WI38 (cell line): ENCODE measurements around the gene STPG3.
A peak's percentile ranks its signal among the peaks of the same experiment; 100 is the strongest.

Experiments used
- H3K4me3 ChIP-seq: 2 replicates; pipeline ENCODE4 v1.5.1; 2011; ENCODE audit warnings: low read depth, mild to moderate bottlenecking, control low read depth, low read length
- TF ChIP-seq, protein P1 (sequence below): IDR thresholded peaks from 2 replicates; pipeline ENCODE4 v1.5.1; 2012; ENCODE audit warnings: low read depth, mild to moderate bottlenecking, control low read depth, low read length

Gene STPG3

DNA sequence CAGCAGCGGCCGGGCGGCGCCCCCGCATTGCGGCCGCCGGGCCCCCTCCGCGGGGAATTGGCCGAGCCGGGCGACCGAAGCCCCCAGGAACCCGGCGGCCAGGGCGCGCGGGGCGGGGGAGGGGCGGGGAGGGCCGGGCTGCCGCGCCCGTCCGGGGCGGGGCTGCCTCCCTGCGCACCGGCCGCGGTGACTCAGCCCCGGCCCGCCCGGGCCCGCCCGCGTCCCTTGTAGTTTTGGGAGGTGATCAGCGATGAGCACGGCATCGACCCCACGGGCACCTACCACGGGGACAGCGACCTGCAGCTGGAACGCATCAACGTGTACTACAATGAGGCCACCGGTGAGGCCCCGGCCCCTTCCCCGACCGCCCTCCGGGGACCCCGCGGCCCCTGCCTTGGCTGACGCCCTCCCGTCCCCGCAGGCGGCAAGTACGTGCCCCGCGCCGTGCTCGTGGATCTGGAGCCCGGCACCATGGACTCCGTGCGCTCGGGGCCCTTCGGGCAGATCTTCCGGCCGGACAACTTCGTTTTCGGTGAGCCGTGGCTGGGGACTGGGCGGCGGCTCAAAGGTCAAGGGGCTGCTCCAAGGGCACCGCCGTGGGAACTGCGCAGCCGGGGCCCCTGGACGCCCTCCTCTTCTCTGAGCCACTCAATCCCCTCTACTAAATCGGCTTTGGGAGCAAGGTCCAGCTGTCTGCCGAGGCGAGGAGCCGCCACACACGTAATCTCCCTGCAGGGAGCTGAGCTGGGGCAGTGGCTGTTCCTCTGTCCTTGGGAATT is 9.4 kb upstream of the STPG3 start:
- TF ChIP-seq, protein P1, sequence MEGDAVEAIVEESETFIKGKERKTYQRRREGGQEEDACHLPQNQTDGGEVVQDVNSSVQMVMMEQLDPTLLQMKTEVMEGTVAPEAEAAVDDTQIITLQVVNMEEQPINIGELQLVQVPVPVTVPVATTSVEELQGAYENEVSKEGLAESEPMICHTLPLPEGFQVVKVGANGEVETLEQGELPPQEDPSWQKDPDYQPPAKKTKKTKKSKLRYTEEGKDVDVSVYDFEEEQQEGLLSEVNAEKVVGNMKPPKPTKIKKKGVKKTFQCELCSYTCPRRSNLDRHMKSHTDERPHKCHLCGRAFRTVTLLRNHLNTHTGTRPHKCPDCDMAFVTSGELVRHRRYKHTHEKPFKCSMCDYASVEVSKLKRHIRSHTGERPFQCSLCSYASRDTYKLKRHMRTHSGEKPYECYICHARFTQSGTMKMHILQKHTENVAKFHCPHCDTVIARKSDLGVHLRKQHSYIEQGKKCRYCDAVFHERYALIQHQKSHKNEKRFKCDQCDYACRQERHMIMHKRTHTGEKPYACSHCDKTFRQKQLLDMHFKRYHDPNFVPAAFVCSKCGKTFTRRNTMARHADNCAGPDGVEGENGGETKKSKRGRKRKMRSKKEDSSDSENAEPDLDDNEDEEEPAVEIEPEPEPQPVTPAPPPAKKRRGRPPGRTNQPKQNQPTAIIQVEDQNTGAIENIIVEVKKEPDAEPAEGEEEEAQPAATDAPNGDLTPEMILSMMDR: no peak
- peak overlapping the region; percentile 90 for H3K4me3 ChIP-seq

DNA sequence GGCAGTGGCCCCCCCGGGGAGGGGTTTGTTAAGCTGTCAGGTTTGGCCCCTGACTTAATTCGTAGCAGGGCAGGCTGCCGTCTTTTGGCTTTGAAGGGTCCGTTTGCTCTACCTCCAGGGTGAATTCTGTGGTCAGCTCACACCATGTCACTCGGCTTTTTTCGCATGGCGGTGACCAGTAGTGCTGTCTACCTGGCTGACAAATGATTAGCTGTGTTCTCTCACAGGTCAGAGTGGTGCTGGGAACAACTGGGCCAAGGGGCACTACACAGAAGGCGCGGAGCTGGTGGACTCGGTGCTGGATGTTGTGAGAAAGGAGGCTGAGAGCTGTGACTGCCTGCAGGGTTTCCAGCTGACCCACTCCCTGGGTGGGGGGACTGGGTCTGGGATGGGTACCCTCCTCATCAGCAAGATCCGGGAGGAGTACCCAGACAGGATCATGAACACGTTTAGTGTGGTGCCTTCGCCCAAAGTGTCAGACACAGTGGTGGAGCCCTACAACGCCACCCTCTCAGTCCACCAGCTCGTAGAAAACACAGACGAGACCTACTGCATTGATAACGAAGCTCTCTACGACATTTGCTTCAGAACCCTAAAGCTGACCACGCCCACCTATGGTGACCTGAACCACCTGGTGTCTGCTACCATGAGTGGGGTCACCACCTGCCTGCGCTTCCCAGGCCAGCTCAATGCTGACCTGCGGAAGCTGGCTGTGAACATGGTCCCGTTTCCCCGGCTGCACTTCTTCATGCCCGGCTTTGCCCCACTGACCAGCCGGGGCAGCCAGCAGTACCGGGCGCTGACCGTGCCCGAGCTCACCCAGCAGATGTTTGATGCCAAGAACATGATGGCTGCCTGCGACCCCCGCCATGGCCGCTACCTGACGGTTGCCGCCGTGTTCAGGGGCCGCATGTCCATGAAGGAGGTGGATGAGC is 8.6 kb upstream of the STPG3 start:
- TF ChIP-seq, protein P1: no peak
- H3K4me3 ChIP-seq: peak overlapping the region; percentile 90

DNA sequence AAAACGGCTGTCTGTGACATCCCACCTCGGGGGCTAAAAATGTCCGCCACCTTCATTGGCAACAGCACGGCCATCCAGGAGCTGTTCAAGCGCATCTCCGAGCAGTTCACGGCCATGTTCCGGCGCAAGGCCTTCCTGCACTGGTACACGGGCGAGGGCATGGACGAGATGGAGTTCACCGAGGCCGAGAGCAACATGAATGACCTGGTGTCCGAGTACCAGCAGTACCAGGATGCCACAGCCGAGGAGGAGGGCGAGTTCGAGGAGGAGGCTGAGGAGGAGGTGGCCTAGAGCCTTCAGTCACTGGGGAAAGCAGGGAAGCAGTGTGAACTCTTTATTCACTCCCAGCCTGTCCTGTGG is 7.8 kb upstream of the STPG3 start:
- peak overlapping the region; percentile 90; the same call in 1 of the 2 replicates for H3K4me3 ChIP-seq

DNA sequence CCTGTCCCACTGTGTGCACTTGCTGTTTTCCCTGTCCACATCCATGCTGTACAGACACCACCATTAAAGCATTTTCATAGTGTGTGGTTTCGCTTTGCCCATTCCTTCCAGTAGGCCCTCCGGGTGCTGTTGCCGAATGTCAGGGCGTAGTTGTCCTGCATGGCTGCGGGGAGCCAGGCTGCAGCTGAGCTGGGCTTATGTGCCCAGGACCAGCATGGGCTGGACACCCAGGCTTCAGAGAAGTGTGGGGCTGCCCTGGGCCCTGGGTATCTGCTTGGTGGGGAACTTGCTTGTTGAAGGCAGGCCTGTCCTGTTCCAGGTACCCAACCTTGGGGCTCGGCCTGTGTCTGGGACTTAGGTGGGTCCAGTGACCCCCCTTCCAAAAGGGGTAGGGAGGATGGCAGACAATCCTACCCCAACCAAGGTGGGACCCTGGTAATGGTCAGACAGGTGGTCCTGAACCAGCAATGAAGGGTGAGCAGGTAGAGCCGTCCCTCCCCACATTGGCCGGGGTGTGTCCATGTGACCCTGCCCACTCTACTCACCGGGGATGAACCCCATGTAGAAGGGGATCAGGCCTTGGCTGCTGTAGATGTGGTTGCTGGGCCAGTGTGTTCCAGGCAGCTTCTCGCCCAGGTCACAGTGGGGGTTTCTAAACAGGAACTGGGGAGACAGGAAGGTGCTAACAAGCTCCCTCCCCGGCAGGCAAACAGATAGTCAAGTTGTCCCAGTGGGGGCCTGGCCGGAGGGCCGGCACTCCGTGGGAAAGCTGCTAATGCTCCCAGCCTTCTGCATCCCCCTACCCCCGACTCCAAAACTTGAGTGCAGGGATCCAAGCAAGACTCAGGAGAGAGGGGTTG is 7.2 kb upstream of the STPG3 start:
- no peak overlapping the region for H3K4me3 ChIP-seq
- TF ChIP-seq, protein P1: no peak

DNA sequence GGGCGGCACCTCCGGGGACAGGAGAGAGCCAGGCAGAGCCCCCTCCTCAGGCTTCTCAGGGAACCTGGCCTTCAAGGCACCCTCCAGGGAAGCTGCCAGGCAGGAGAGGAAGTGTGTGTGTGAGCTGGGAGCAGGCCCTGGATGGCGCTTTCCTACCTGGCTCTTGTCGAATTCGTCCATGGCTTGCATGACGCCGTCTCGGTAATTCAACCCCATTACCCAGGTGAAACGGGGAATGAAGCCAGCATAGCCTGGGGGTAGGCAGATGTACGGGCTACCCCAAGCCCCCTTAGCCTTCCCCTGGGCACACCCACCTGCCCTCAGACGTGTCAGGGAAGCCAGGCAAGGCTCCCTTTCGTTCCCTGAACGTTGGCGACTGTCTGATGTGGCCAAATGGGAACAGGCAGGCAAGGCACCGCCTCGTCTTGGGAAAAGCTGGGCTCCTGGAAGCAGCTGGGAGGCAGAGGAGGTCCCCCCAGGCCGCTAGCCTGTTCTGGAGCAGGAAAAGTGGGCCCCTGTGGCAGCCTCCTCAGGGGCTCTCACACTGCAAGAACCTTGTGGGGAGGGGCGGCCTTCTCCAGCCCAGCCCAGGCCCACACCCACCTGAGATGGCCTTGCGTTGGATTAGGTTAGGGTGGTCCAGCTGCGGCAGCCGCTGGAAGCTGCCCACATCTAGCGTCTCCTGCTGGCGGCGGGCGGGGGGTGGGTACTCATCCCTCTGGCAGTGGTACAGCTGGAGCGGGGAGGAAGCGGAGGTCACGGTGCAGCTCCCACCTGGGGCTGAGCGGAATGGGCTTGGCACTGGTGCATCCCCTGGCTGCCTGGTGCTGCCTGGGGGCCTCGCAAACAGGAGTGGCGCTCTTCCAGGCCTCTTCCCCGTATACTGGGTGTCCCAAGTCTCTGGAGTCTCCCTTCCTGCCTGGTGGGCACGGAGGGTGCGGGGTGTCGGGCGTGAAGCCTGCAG is 6.3 kb upstream of the STPG3 start:
- TF ChIP-seq, protein P1: no peak
- no peak overlapping the region for H3K4me3 ChIP-seq

DNA sequence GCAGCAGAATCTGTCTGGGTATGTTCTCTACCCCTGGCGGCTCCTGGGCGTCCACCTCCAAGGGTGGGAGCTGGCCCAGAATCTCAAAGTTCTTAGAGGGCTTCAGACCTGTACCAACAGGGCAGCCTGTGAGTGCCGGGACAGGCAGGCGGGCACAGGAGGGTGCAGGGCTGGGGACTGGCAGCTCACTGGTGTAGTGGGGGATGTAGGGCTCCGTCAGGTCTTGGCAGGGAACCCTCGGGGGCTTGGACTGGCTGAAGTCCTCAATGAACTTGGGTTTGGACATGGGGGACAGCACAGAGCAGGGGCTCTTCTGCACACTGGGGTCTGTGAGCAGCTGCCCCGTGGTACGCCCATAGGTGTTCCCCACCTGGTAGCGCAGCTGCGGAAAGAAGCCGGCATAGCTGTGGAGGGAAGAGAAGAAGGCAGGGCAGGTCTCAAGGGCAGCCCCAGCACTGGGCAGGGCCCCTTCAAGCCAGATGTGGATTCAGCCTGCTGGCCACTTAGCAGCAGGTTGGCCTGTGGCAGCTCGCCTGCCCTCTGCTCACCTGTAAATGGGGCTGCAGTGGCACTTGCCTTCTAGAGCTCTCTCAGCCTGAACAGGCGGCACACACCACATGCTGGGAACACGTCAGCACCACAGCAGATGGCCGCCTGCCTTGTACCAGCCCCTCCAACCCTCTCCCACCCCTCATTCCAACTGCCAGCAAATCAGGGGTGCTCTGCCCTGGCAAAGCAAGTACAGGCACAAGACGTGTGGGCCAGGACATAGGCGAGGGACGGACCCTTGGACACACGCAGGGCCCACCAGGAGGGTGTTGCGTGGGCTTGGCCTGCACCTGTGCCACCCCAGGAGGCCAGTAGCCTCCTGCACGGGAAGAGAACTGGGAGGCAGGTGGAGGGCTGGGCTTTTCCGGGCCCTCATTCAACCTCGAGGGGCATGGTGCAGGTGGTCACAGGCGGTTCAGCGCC is 5.3 kb upstream of the STPG3 start:
- no peak overlapping the region for H3K4me3 ChIP-seq
- TF ChIP-seq, protein P1: no peak
